ENCODE measurements around the gene PCSK4. TPM values are rescaled to one million over a fixed set of nuclear protein-coding genes. Genes with fewer than 3 reads are reported as not detected.

Gene PCSK4
- polyA plus RNA-seq, 1 donor (not counting 4 experiments of a cell fraction or from before 2014, with no cell fraction given) = 0.25 TPM

GRCh38 chr19:1495051-1495798 lies 5.1 kb upstream of the PCSK4 start:
- Histone ChIP-seq H4K20me1 (ENCODE audit: control insufficient read depth, extremely low read depth, insufficient read depth, low read length) (no peaks in the 10 kb centered on the region), H3K36me3 (ENCODE audit: control insufficient read depth in 2 of 2, extremely low read depth in 1 of 2, insufficient read depth in 2 of 2, low read length in 2 of 2) (no peaks in the 10 kb centered on the region), H3K9ac (ENCODE audit: control insufficient read depth, extremely low read depth, insufficient read depth, low read length) (no peak overlapping the region), H2AFZ (ENCODE audit: control insufficient read depth, low read length) (no peak overlapping the region), H3K9me1 (ENCODE audit: control insufficient read depth, extremely low read depth, insufficient read depth, low read length) (no peaks in the 10 kb centered on the region), H3K79me2 (ENCODE audit: control insufficient read depth, insufficient read depth, low read length) (no peaks in the 10 kb centered on the region), H3K4me2 (ENCODE audit: control insufficient read depth, extremely low read depth, insufficient read depth, low read depth, low read length) (no peak overlapping the region), H3K9me3 (ENCODE audit: control insufficient read depth, low read depth, low read length) (no peaks in the 10 kb centered on the region), H3K27ac (ENCODE audit: control insufficient read depth, insufficient read depth, low read length) (no peak overlapping the region), H3K4me3 (ENCODE audit: control insufficient read depth in 2 of 3, extremely low read depth in 1 of 3, insufficient read depth in 2 of 3, low read depth in 1 of 3, low read length in 3 of 3) (no peak overlapping the region), H3K27me3 (ENCODE audit: control insufficient read depth, extremely low read depth, insufficient read depth, low read length) (no peaks in the 10 kb centered on the region), H3K4me1 (ENCODE audit: control insufficient read depth, extremely low read depth, insufficient read depth, low read length) (peaks cover 16% of the 10 kb centered on the region)
- TF ChIP-seq CTCF (optimal IDR thresholded peaks at IDR 0.05 in 1 of 3, IDR thresholded peaks at IDR 0.05 in 1 of 3, conservative IDR thresholded peaks at IDR 0.05 in 1 of 3; ENCODE audit: extremely low read depth in 1 of 3, insufficient read depth in 2 of 3, low read length in 3 of 3) = no peak
- TF ChIP-seq EZH2 (IDR thresholded peaks at IDR 0.05; ENCODE audit: low read length) = no peak
- dilution Hi-C loops (cut with MboI; ENCODE audit: extremely low pct_ligation_motif_present, low sequenced_read_pairs) = no loop called here
- no peak for DNase-seq (ENCODE audit: low read depth, low spot score)
- no peak for FAIRE-seq

- no peaks in the 10 kb centered on the region for H4K20me1 ChIP-seq (ENCODE audit: control insufficient read depth, extremely low read depth, insufficient read depth, low read length)
- H3K27ac ChIP-seq (ENCODE audit: control insufficient read depth, insufficient read depth, low read length) = no peak overlapping the region
- no peaks in the 10 kb centered on the region for H3K9me3 ChIP-seq (ENCODE audit: control insufficient read depth, low read depth, low read length)
- H3K4me3 ChIP-seq (ENCODE audit: control insufficient read depth in 2 of 3, extremely low read depth in 1 of 3, insufficient read depth in 2 of 3, low read depth in 1 of 3, low read length in 3 of 3) = no peak overlapping the region
- FAIRE-seq (no peak), DNase-seq (ENCODE audit: low read depth, low spot score) (no peak)
- no peak overlapping the region for H3K4me2 ChIP-seq (ENCODE audit: control insufficient read depth, extremely low read depth, insufficient read depth, low read depth, low read length)
- dilution Hi-C loops (cut with MboI; ENCODE audit: extremely low pct_ligation_motif_present, low sequenced_read_pairs) = no loop called here
- H3K36me3 ChIP-seq (ENCODE audit: control insufficient read depth in 2 of 2, extremely low read depth in 1 of 2, insufficient read depth in 2 of 2, low read length in 2 of 2) = no peaks in the 10 kb centered on the region
- H2AFZ ChIP-seq (ENCODE audit: control insufficient read depth, low read length) = no peak overlapping the region
- no peaks in the 10 kb centered on the region for H3K79me2 ChIP-seq (ENCODE audit: control insufficient read depth, insufficient read depth, low read length)
- peaks cover 16% of the 10 kb centered on the region for H3K4me1 ChIP-seq (ENCODE audit: control insufficient read depth, extremely low read depth, insufficient read depth, low read length)
- no peaks in the 10 kb centered on the region for H3K9me1 ChIP-seq (ENCODE audit: control insufficient read depth, extremely low read depth, insufficient read depth, low read length)
- no peak overlapping the region for H3K9ac ChIP-seq (ENCODE audit: control insufficient read depth, extremely low read depth, insufficient read depth, low read length)
- H3K27me3 ChIP-seq (ENCODE audit: control insufficient read depth, extremely low read depth, insufficient read depth, low read length) = no peaks in the 10 kb centered on the region
- TF ChIP-seq CTCF (optimal IDR thresholded peaks at IDR 0.05 in 1 of 3, IDR thresholded peaks at IDR 0.05 in 1 of 3, conservative IDR thresholded peaks at IDR 0.05 in 1 of 3; ENCODE audit: extremely low read depth in 1 of 3, insufficient read depth in 2 of 3, low read length in 3 of 3) (no peak), EZH2 (IDR thresholded peaks at IDR 0.05; ENCODE audit: low read length) (no peak)
These were observed 4.1 kb upstream of the PCSK4 start for GRCh38 chr19:1494115-1494815.
